Peyer's patch (tissue), 4 donors: Measurements from ENCODE around the gene ABCC6.

ENCODE experiments used
- POLR2A ChIP-seq, 2 donors: fragments of 450-650 bp; IDR thresholded peaks; one replicate each; pipeline ENCODE4 v1.5.1; 2017; ENCODE audit warnings: antibody characterized with exemption in 2 of 2, mild to moderate bottlenecking in 2 of 2, moderate library complexity in 2 of 2
- TF ChIP-seq, protein P1 (sequence below), 6 experiments: fragments of 450-650 bp in 4 of 6; fragments of 200-600 bp in 2 of 6; sonication (generic) in 1 of 6; IDR thresholded peaks; one replicate each; pipeline ENCODE4 v1.5.1; 2017 to 2019; ENCODE audit warnings: antibody characterized with exemption in 6 of 6, mild to moderate bottlenecking in 3 of 6, moderate library complexity in 1 of 6

DNA sequence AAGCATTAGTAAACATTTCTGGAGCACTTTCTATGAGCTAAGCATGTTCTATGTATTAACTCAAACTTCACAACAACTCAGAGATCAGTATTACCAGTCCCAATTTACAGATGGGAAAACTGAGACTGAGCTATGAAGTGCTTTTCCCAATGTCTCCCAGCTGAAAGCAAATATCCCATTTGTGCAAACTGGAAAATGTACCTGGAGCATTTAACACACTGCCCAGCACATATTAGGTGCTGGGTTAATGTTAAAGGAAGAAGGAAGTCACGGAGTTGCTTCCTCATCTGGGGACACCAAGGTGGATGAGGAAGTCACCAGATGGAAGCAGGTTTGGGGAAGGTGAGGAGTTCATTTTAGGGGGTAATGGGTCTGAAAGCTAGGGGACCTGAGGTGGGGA is 66.1 kb downstream of the ABCC6 start:
- TF ChIP-seq, protein P1, sequence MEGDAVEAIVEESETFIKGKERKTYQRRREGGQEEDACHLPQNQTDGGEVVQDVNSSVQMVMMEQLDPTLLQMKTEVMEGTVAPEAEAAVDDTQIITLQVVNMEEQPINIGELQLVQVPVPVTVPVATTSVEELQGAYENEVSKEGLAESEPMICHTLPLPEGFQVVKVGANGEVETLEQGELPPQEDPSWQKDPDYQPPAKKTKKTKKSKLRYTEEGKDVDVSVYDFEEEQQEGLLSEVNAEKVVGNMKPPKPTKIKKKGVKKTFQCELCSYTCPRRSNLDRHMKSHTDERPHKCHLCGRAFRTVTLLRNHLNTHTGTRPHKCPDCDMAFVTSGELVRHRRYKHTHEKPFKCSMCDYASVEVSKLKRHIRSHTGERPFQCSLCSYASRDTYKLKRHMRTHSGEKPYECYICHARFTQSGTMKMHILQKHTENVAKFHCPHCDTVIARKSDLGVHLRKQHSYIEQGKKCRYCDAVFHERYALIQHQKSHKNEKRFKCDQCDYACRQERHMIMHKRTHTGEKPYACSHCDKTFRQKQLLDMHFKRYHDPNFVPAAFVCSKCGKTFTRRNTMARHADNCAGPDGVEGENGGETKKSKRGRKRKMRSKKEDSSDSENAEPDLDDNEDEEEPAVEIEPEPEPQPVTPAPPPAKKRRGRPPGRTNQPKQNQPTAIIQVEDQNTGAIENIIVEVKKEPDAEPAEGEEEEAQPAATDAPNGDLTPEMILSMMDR (IDR thresholded peaks at IDR 0.05) = no peak
- no peak for TF ChIP-seq POLR2A (IDR thresholded peaks at IDR 0.05)
